ENCODE results near the gene NPAS3.

- TF ChIP-seq CTCF (IDR thresholded peaks at IDR 0.05) = no peak
- TF ChIP-seq POLR2A (IDR thresholded peaks at IDR 0.05) = no peak
- no peak for TF ChIP-seq POLR2AphosphoS5 (IDR thresholded peaks at IDR 0.05)
- no peak for TF ChIP-seq EP300 (IDR thresholded peaks at IDR 0.05)
These were observed 352.9 kb downstream of the NPAS3 start for GRCh38 chr14:33291529-33292104.
